Prostate gland (tissue), 2 donors: Measurements from ENCODE around the gene SMARCA1. TPM values are rescaled to one million over a fixed set of nuclear protein-coding genes. Genes with fewer than 3 reads are reported as not detected.

Experiments used
- DNase-seq: peaks from one replicate; pipeline ENCODE4 v3.0.0-alpha.2; 2019; ENCODE audit warnings: low spot score
- H3K27ac ChIP-seq, 2 donors: fragments of 200-600 bp; sonication (generic); 2 replicates each; pipeline ENCODE4 v1.5.1; 2017 to 2019
- H3K27me3 ChIP-seq: fragments of 200-600 bp; sonication (generic); replicated peaks from 2 replicates; pipeline ENCODE4 v1.5.1; 2019; ENCODE audit not compliant: insufficient read depth
- H3K36me3 ChIP-seq, 2 donors: fragments of 200-600 bp; sonication (generic); 1 replicate in 1 of 2; 2 replicates in 1 of 2; pipeline versions ENCODE4 v1.5.1 to v1.8.1; 2017 to 2019
- H3K4me1 ChIP-seq: fragments of 200-600 bp; sonication (generic); replicated peaks from 2 replicates; pipeline ENCODE4 v1.5.1; 2019
- H3K4me3 ChIP-seq, 2 donors: fragments of 200-600 bp; sonication (generic); 2 replicates each; pipeline ENCODE4 v1.5.1; 2017 to 2019
- H3K9me3 ChIP-seq: fragments of 200-600 bp; sonication (generic); 2 replicates; pipeline ENCODE4 v1.5.1; 2017
- POLR2A ChIP-seq: fragments of 450-650 bp; IDR thresholded peaks from one replicate; pipeline ENCODE4 v1.6.1; 2016; ENCODE audit warnings: antibody characterized with exemption, mild to moderate bottlenecking
- POLR2AphosphoS5 ChIP-seq: sonication (generic); formaldehyde crosslinking; IDR thresholded peaks from one replicate; pipeline ENCODE4 v1.6.1; 2017; ENCODE audit warnings: antibody characterized with exemption
- WGBS: methylation state at CpG from one replicate; pipeline ENCODE4 v1.1.5; 2018; 5-methylcytosine and 5-hydroxymethylcytosine counted together
- intact Hi-C: fragments of 100-400 bp; cut with DNase I; formaldehyde crosslinking; loops from one replicate; pipeline ENCODE4 v1.14.2; 2022
- total RNA-seq, 2 donors: library from RNA; depleted of rRNA; stranded (reverse); fragments of >200 nt; gene quantifications; one replicate each; pipeline ENCODE4 v1.1.0, GENCODE V29; 2016
- TF ChIP-seq, protein P1 (sequence below), 4 experiments: fragments of 200-600 bp in 2 of 4; fragments of 450-650 bp in 2 of 4; sonication (generic) in 2 of 4; IDR thresholded peaks; 1 replicate in 3 of 4; 2 replicates in 1 of 4; pipeline ENCODE4 v1.5.1; 2016 to 2019; ENCODE audit warnings: antibody characterized with exemption in 4 of 4, mild to moderate bottlenecking in 2 of 4, moderate library complexity in 2 of 4

The SMARCA1 gene
- total RNA-seq, 2 donors from 2014 or later = 41.9 to 157 TPM

DNA sequence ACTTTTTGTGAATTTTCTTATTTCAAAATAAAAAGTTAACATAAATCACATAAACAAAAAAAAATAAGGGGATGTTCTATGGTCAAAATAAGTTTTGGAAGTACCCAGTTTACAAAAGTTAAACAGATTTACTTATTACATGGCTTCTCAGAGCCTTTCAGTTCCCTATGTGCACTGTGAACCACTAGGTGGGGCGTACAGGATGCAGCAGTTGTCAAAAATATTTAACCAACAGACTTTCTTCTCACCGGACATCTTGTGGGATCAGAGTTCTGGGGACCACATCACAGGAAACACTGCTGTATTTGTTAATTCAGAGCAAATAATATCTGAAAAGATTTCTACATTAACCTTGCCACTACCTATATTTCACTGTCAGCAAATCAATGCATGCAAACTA, 74.1 kb downstream of the SMARCA1 start:
- Histone ChIP-seq H3K9me3 (no peaks in the 10 kb centered on the region), H3K4me1 (no peaks in the 10 kb centered on the region), H3K36me3 (no peaks in the 10 kb centered on the region), H3K4me3 (no peak overlapping the region), H3K27ac (no peak overlapping the region), H3K27me3 (no peaks in the 10 kb centered on the region)
- intact Hi-C loops = no loop called here
- DNase-seq = no peak
- no peak for TF ChIP-seq POLR2AphosphoS5
- TF ChIP-seq, protein P1, sequence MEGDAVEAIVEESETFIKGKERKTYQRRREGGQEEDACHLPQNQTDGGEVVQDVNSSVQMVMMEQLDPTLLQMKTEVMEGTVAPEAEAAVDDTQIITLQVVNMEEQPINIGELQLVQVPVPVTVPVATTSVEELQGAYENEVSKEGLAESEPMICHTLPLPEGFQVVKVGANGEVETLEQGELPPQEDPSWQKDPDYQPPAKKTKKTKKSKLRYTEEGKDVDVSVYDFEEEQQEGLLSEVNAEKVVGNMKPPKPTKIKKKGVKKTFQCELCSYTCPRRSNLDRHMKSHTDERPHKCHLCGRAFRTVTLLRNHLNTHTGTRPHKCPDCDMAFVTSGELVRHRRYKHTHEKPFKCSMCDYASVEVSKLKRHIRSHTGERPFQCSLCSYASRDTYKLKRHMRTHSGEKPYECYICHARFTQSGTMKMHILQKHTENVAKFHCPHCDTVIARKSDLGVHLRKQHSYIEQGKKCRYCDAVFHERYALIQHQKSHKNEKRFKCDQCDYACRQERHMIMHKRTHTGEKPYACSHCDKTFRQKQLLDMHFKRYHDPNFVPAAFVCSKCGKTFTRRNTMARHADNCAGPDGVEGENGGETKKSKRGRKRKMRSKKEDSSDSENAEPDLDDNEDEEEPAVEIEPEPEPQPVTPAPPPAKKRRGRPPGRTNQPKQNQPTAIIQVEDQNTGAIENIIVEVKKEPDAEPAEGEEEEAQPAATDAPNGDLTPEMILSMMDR (IDR thresholded peaks at IDR 0.05) = no peak
- no peak for TF ChIP-seq POLR2A
- 49% methylated on average over 2 of the region's 2 CpGs for WGBS

DNA sequence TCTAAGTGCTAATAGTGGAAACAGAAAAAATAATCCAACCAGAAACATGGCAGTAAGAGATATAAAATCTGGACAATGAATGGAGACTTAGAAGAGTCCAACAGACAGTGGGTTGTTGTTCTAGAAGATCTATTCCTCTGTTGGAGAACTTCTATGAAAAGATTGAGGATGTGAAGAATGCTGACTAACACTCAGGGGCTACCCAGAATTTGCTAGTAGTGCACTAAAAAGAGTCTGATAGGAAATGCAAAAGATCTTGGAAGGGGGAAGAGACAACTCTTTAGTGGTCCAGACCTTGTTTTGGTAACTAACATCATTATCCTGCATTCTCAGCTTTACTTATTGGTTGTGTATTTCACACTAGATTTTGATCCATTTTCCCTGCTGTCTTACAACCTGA, 77.9 kb downstream of the SMARCA1 start:
- no peak for DNase-seq
- intact Hi-C loops = no loop called here
- Histone ChIP-seq H3K27ac (no peak overlapping the region), H3K9me3 (no peaks in the 10 kb centered on the region), H3K36me3 (no peaks in the 10 kb centered on the region), H3K4me1 (no peaks in the 10 kb centered on the region), H3K4me3 (no peak overlapping the region), H3K27me3 (no peaks in the 10 kb centered on the region)
- TF ChIP-seq, protein P1 (IDR thresholded peaks at IDR 0.05) = no peak
- TF ChIP-seq POLR2AphosphoS5 (no peak), POLR2A (no peak)

DNA sequence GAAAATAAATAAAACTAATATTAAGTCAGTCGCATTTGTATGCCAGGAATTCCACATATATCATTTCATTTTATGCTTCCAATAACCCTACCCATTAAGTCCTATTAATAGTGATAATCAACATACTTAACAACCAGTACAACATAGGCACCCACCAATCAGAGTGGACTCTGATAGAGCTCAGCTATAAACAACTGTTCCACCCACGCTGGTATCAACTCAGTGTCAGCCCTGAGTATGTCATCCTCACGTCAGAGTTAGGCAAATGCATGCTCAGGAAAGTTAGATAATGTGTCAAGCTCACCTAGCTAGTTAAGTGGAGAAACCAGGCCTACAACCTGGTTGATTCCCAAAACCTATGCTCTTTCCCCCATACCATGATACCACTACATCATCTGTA, 89.3 kb downstream of the SMARCA1 start:
- Histone ChIP-seq H3K4me3 (no peak overlapping the region), H3K4me1 (no peaks in the 10 kb centered on the region)
- 66% methylated on average over 3 of the region's 3 CpGs for WGBS

DNA sequence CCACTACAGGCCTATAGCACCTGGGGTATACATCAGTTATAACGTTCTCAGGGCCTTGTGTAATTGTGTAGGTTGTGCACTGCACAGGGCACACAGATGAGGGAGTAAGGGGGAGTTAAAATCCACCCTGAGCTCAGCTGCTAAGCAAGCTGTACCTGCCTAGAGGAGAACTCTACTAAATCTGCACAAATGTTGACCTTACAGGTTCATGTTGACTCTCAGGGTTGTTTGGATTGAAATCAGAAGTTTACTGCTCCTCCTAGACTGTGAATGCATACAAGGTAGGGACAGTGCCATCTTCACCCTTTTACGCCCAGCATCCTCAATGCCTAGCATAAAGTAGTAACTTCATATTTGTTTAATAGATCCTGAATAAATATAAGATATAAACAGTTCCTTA, 89.8 kb downstream of the SMARCA1 start:
- H3K4me3 ChIP-seq = no peak overlapping the region
- WGBS = 61% methylated on average over 2 of the region's 2 CpGs
- H3K9me3 ChIP-seq = no peaks in the 10 kb centered on the region
- H3K36me3 ChIP-seq = no peaks in the 10 kb centered on the region
- no peak overlapping the region for H3K27ac ChIP-seq
- H3K27me3 ChIP-seq = no peaks in the 10 kb centered on the region
- no peak for DNase-seq
- TF ChIP-seq, protein P1 (IDR thresholded peaks at IDR 0.05) = no peak
- TF ChIP-seq POLR2A = no peak
- TF ChIP-seq POLR2AphosphoS5 = no peak
- intact Hi-C loops = no loop called here
- H3K4me1 ChIP-seq = no peaks in the 10 kb centered on the region

More for the DNA sequence above, 89.3 kb downstream of the SMARCA1 start:
- intact Hi-C loops = no loop called here
- H3K9me3 ChIP-seq = no peaks in the 10 kb centered on the region
- DNase-seq = no peak
- no peak overlapping the region for H3K27ac ChIP-seq
- no peaks in the 10 kb centered on the region for H3K27me3 ChIP-seq
- H3K36me3 ChIP-seq = no peaks in the 10 kb centered on the region
- no peak for TF ChIP-seq POLR2A
- TF ChIP-seq, protein P1 (IDR thresholded peaks at IDR 0.05) = no peak
- TF ChIP-seq POLR2AphosphoS5 = no peak

DNA sequence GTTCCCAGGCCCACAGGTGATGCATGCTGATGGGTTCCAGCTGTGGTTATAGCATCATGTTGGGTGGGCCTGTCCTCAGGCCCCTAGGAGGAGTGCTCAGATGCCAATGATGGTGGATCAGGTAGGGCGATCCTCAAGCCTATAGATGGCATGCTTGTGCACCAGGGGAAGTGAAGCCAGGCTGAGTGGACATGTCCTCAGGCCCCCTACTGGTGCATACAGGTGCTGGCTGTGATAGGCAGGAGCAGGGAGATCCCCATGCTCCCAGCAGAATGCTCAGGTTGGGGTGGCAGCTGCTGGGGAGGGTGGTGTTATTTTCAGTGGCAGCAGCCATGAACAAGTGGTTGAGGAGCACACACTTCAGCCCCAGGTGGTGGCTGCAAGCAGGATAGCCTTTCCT, 96.0 kb downstream of the SMARCA1 start:
- intact Hi-C loops = no loop called here
- Histone ChIP-seq H3K27ac (no peak overlapping the region), H3K4me1 (no peaks in the 10 kb centered on the region), H3K27me3 (no peaks in the 10 kb centered on the region), H3K9me3 (no peaks in the 10 kb centered on the region), H3K36me3 (no peaks in the 10 kb centered on the region), H3K4me3 (no peak overlapping the region)
- TF ChIP-seq, protein P1 (IDR thresholded peaks at IDR 0.05) = no peak
- no peak for TF ChIP-seq POLR2AphosphoS5
- TF ChIP-seq POLR2A = no peak
- 100% methylated on average over 1 of the region's 1 CpG for WGBS
- DNase-seq = no peak
